Testis (tissue), 3 donors: ENCODE data around the gene TSKU. TPM values are rescaled to one million over a fixed set of nuclear protein-coding genes. Genes with fewer than 3 reads are reported as not detected.

ENCODE experiments used
- DNase-seq: peaks from one replicate; pipeline ENCODE4 v3.0.0-alpha.2; 2019
- H3K27ac ChIP-seq, 2 donors: fragments of 200-600 bp; sonication (generic); one replicate each; pipeline ENCODE4 v1.5.1; 2019
- H3K27me3 ChIP-seq: fragments of 200-600 bp; sonication (generic); one replicate; pipeline ENCODE4 v1.5.1; 2019
- H3K36me3 ChIP-seq: fragments of 200-600 bp; sonication (generic); one replicate; pipeline ENCODE4 v1.5.1; 2017; ENCODE audit warnings: low read depth; ENCODE audit errors: missing control alignments
- H3K4me1 ChIP-seq: fragments of 200-600 bp; sonication (generic); one replicate; pipeline ENCODE4 v1.5.1; 2019
- H3K4me3 ChIP-seq, 2 donors: fragments of 200-600 bp; sonication (generic); one replicate each; pipeline ENCODE4 v1.5.1; 2017 to 2019
- H3K9me3 ChIP-seq: fragments of 200-600 bp; sonication (generic); one replicate; pipeline ENCODE4 v1.5.1; 2017
- CTCF ChIP-seq, 3 experiments: fragments of 450-650 bp in 2 of 3; fragments of 200-600 bp in 1 of 3; sonication (generic) in 1 of 3; IDR thresholded peaks; one replicate each; pipeline ENCODE4 v1.5.1; 2016 to 2019; ENCODE audit warnings: antibody characterized with exemption in 3 of 3, mild to moderate bottlenecking in 2 of 3, moderate library complexity in 1 of 3
- POLR2A ChIP-seq: fragments of 450-650 bp; IDR thresholded peaks from one replicate; pipeline ENCODE4 v1.6.1; 2017; ENCODE audit warnings: antibody characterized with exemption, mild to moderate bottlenecking, moderate library complexity
- WGBS, 2 donors: methylation state at CpG; one replicate each; pipeline ENCODE4 v1.1.5; 2018; 5-methylcytosine and 5-hydroxymethylcytosine counted together
- intact Hi-C: fragments of 100-400 bp; cut with DNase I; formaldehyde crosslinking; loops from one replicate; pipeline ENCODE4 v1.15.1; 2023; ENCODE audit warnings: low total_unique reads
- polyA plus RNA-seq: library from polyadenylated mRNA; stranded (reverse); fragments of 350-450 nt; fragmentation: Illumina TruSeq; extraction: RNeasy Lipid Tissue Mini Kit (QIAGEN cat#74804); gene quantifications from one replicate; pipeline ENCODE4 v1.2.3, GENCODE V29; 2014; ENCODE audit warnings: low read depth, low replicate concordance; ENCODE audit not compliant: insufficient read depth
- total RNA-seq, 2 donors: library from RNA; depleted of rRNA; stranded (reverse); fragments of >200 nt; gene quantifications; one replicate each; pipeline ENCODE4 v1.2.3, GENCODE V29; 2016

Gene TSKU
- total and polyA plus RNA-seq, 3 donors from 2014 or later, result 17.1 to 30.2 (median 25.9) TPM

GRCh38 chr11:76835928-76836612, 52.9 kb downstream of the TSKU start:
- Histone ChIP-seq H3K9me3 (no peaks in the 10 kb centered on the region), H3K36me3 (no peaks in the 10 kb centered on the region), H3K27ac (peak overlapping the region in 1 of 2 donors; percentile 44), H3K4me3 (no peak overlapping the region), H3K27me3 (no peaks in the 10 kb centered on the region), H3K4me1 (peaks cover 13% of the 10 kb centered on the region)
- intact Hi-C loops, result no loop called here
- DNase-seq, result peak; percentile 40
- 45 to 64% methylated on average over 5 of the region's 5 CpGs for WGBS, 2 donors
- TF ChIP-seq POLR2A (no peak), CTCF (IDR thresholded peaks at IDR 0.05) (no peak)

GRCh38 chr11:76836613-76837291, 53.6 kb downstream of the TSKU start:
- peak overlapping the region in 1 of 2 donors; percentile 44 for H3K27ac ChIP-seq
- H3K4me3 ChIP-seq, result no peak overlapping the region
- no peaks in the 10 kb centered on the region for H3K9me3 ChIP-seq
- H3K4me1 ChIP-seq, result peaks cover 13% of the 10 kb centered on the region
- WGBS, 2 donors, result 66 to 74% methylated on average over 11 of the region's 11 CpGs
- DNase-seq, result no peak
- H3K27me3 ChIP-seq, result no peaks in the 10 kb centered on the region
- no peaks in the 10 kb centered on the region for H3K36me3 ChIP-seq
- intact Hi-C loops, result no loop called here
- no peak for TF ChIP-seq CTCF (IDR thresholded peaks at IDR 0.05)
- TF ChIP-seq POLR2A, result no peak

GRCh38 chr11:76837696-76838677, 54.8 kb downstream of the TSKU start:
- DNase-seq, result no peak
- Histone ChIP-seq H3K27me3 (no peaks in the 10 kb centered on the region), H3K4me3 (no peak overlapping the region), H3K9me3 (no peaks in the 10 kb centered on the region), H3K27ac (no peak overlapping the region), H3K4me1 (peaks cover 13% of the 10 kb centered on the region), H3K36me3 (no peaks in the 10 kb centered on the region)
- TF ChIP-seq CTCF (IDR thresholded peaks at IDR 0.05), result no peak
- TF ChIP-seq POLR2A, result no peak
- intact Hi-C loops, result no loop called here
- WGBS, 2 donors, result 51 to 60% methylated on average over 7 of the region's 7 CpGs

- DNase-seq, result no peak
- Histone ChIP-seq H3K4me1 (peaks cover 13% of the 10 kb centered on the region), H3K36me3 (no peaks in the 10 kb centered on the region), H3K27ac (no peak overlapping the region), H3K9me3 (no peaks in the 10 kb centered on the region), H3K27me3 (no peaks in the 10 kb centered on the region), H3K4me3 (no peak overlapping the region)
- peak in 1 of 3 experiments; percentile 3 for TF ChIP-seq CTCF (IDR thresholded peaks at IDR 0.05)
- no peak for TF ChIP-seq POLR2A
- 69 to 71% methylated on average over 3 of the region's 3 CpGs for WGBS, 2 donors
- intact Hi-C loops, result no loop called here
These were observed 55.5 kb downstream of the TSKU start for GRCh38 chr11:76838678-76839068.
